Common myeloid progenitor, CD34-positive (primary cell): ENCODE data around the gene CFTR.

Experiments
- CTCF ChIA-PET: fragments of 350-600 bp; sonication (Branson Sonifier 250); formaldehyde crosslinking; loops from one replicate; lab custom pipeline; 2021; ENCODE audit warnings: antibody characterized with exemption; lab: Charles Lee
- POLR2A ChIA-PET: fragments of 350-600 bp; sonication (Branson Sonifier 250); formaldehyde crosslinking; loops from one replicate; lab custom pipeline; 2021; ENCODE audit warnings: antibody characterized with exemption; lab: Charles Lee
- DNase-seq, 3 donors: peaks; one replicate each; pipeline versions ENCODE4 v3.0.0 to v3.0.0-alpha.2; 2013
- H3K27ac ChIP-seq, 2 experiments: 1 replicate in 1 of 2; 2 replicates in 1 of 2; pipeline ENCODE4 v1.7.0; 2013; ENCODE audit warnings: inconsistent platforms in 2 of 2, low read length in 2 of 2, mild to moderate bottlenecking in 2 of 2, low read depth in 1 of 2, moderate library complexity in 1 of 2; ENCODE audit not compliant: severe bottlenecking in 2 of 2, insufficient read depth in 1 of 2, poor library complexity in 1 of 2
- H3K27me3 ChIP-seq, 5 experiments: replicated peaks in 2 of 5; 1 replicate in 3 of 5; 2 replicates in 2 of 5; pipeline versions ENCODE4 v1.6.1 to v1.7.0; 2013; ENCODE audit warnings: low read length in 4 of 5, mild to moderate bottlenecking in 2 of 5, moderate library complexity in 2 of 5, inconsistent platforms in 1 of 5; ENCODE audit not compliant: insufficient read depth in 5 of 5, control insufficient read depth in 4 of 5
- H3K36me3 ChIP-seq, 4 experiments: 1 replicate in 2 of 4; 2 replicates in 2 of 4; pipeline versions ENCODE4 v1.6.1 to v1.7.0; 2013; ENCODE audit warnings: low read length in 3 of 4, control low read depth in 1 of 4, mild to moderate bottlenecking in 1 of 4; ENCODE audit not compliant: control insufficient read depth in 4 of 4, insufficient read depth in 4 of 4
- H3K4me1 ChIP-seq, 4 experiments: 1 replicate in 3 of 4; 2 replicates in 1 of 4; pipeline versions ENCODE4 v1.6.1 to v1.7.1; 2013; ENCODE audit warnings: low read length in 3 of 4, mild to moderate bottlenecking in 3 of 4, control low read depth in 1 of 4, inconsistent platforms in 1 of 4, moderate library complexity in 1 of 4; ENCODE audit not compliant: control insufficient read depth in 4 of 4, insufficient read depth in 4 of 4; ENCODE audit errors: control extremely low read depth in 1 of 4
- H3K4me3 ChIP-seq, 7 experiments: 1 replicate in 4 of 7; 2 replicates in 3 of 7; pipeline versions ENCODE4 v1.5.1 to v1.7.0; 2013; ENCODE audit warnings: mild to moderate bottlenecking in 7 of 7, low read length in 6 of 7, moderate library complexity in 6 of 7, inconsistent platforms in 2 of 7, low read depth in 2 of 7, control low read depth in 1 of 7; ENCODE audit not compliant: insufficient read depth in 4 of 7, control insufficient read depth in 1 of 7; ENCODE audit errors: extremely low read depth in 1 of 7
- H3K9me3 ChIP-seq, 5 experiments: 1 replicate in 4 of 5; 2 replicates in 1 of 5; pipeline versions ENCODE4 v1.6.1 to v1.7.1; 2013; ENCODE audit warnings: low read length in 4 of 5, mild to moderate bottlenecking in 2 of 5, inconsistent platforms in 1 of 5, low read depth in 1 of 5, moderate library complexity in 1 of 5; ENCODE audit not compliant: control insufficient read depth in 4 of 5, insufficient read depth in 2 of 5; ENCODE audit errors: control extremely low read depth in 1 of 5
- WGBS: methylation state at CpG from one replicate; pipeline ENCODE4 v1.1.5; 2013; ENCODE audit not compliant: insufficient coverage; 5-methylcytosine and 5-hydroxymethylcytosine counted together

Gene CFTR

GRCh38 chr7:117630907-117631564 is 151.2 kb downstream of the CFTR start:
- Histone ChIP-seq H3K4me3 (no peak overlapping the region), H3K27ac (no peak overlapping the region), H3K27me3 (no peaks in the 10 kb centered on the region), H3K9me3 (peaks cover 0 to 1% (median 0%) of the 10 kb centered on the region in 5 experiments), H3K36me3 (no peaks in the 10 kb centered on the region), H3K4me1 (no peaks in the 10 kb centered on the region)
- no peak for DNase-seq
- ChIA-PET POLR2A (no interaction called here), CTCF (no interaction called here)
- WGBS, result 100% methylated on average over 1 of the region's 1 CpG

GRCh38 chr7:117631652-117632051 is 151.8 kb downstream of the CFTR start:
- 96% methylated on average over 3 of the region's 3 CpGs for WGBS

GRCh38 chr7:117637937-117638336 is 158.1 kb downstream of the CFTR start:
- Histone ChIP-seq H3K27me3 (no peaks in the 10 kb centered on the region), H3K9me3 (peaks cover 0 to 2% (median 0%) of the 10 kb centered on the region in 5 experiments), H3K27ac (no peak overlapping the region), H3K4me1 (no peaks in the 10 kb centered on the region), H3K4me3 (no peak overlapping the region), H3K36me3 (no peaks in the 10 kb centered on the region)
- DNase-seq, result no peak
- ChIA-PET CTCF (no interaction called here), POLR2A (no interaction called here)
- 100% methylated on average over 1 of the region's 2 CpGs for WGBS

More at GRCh38 chr7:117631652-117632051, 151.8 kb downstream of the CFTR start:
- H3K4me3 ChIP-seq, result no peak overlapping the region
- H3K27me3 ChIP-seq, result no peaks in the 10 kb centered on the region
- H3K4me1 ChIP-seq, result no peaks in the 10 kb centered on the region
- ChIA-PET POLR2A (no interaction called here), CTCF (interaction anchor here (0.6 kb wide), 1 partner anchor 29 kb away, joined by 3 read pairs; no protein-coding TSS in a partner anchor)
- no peak overlapping the region for H3K27ac ChIP-seq
- H3K9me3 ChIP-seq, result peaks cover 0 to 1% (median 0%) of the 10 kb centered on the region in 5 experiments
- no peaks in the 10 kb centered on the region for H3K36me3 ChIP-seq
- no peak for DNase-seq

GRCh38 chr7:117639966-117640365 is 160.1 kb downstream of the CFTR start:
- H3K4me1 ChIP-seq, result no peaks in the 10 kb centered on the region
- no peak overlapping the region for H3K4me3 ChIP-seq
- DNase-seq, result no peak
- no CpG with 5 or more reads among the region's 2 CpGs for WGBS
- no peak overlapping the region for H3K27ac ChIP-seq
- ChIA-PET CTCF (interaction anchor here (0.6 kb wide), 1 partner anchor 14 kb away, joined by 3 read pairs; no protein-coding TSS in a partner anchor), POLR2A (no interaction called here)
- no peaks in the 10 kb centered on the region for H3K36me3 ChIP-seq
- peaks cover 0 to 2% (median 0%) of the 10 kb centered on the region in 5 experiments for H3K9me3 ChIP-seq
- no peaks in the 10 kb centered on the region for H3K27me3 ChIP-seq

GRCh38 chr7:117640465-117640864 is 160.6 kb downstream of the CFTR start:
- no peaks in the 10 kb centered on the region for H3K36me3 ChIP-seq
- CTCF ChIA-PET, result interaction anchor here (0.6 kb wide), 1 partner anchor 14 kb away, joined by 3 read pairs; no protein-coding TSS in a partner anchor
- no peaks in the 10 kb centered on the region for H3K27me3 ChIP-seq
- POLR2A ChIA-PET, result no interaction called here
- H3K9me3 ChIP-seq, result peaks cover 0 to 2% (median 0%) of the 10 kb centered on the region in 5 experiments
- no peak overlapping the region for H3K27ac ChIP-seq
- no peaks in the 10 kb centered on the region for H3K4me1 ChIP-seq
- H3K4me3 ChIP-seq, result no peak overlapping the region
- DNase-seq, result no peak

- no peak for DNase-seq
- Histone ChIP-seq H3K9me3 (no peaks in the 10 kb centered on the region), H3K27me3 (no peaks in the 10 kb centered on the region), H3K36me3 (no peaks in the 10 kb centered on the region), H3K27ac (no peak overlapping the region), H3K4me1 (no peaks in the 10 kb centered on the region), H3K4me3 (no peak overlapping the region)
- POLR2A ChIA-PET, result no interaction called here
- CTCF ChIA-PET, result interaction anchor here (1.1 kb wide), 1 partner anchor 13 kb away, joined by 3 read pairs; no protein-coding TSS in a partner anchor
These were observed 165.8 kb downstream of the CFTR start for GRCh38 chr7:117645481-117646165.

GRCh38 chr7:117648203-117648866 is 168.5 kb downstream of the CFTR start:
- WGBS, result 100% methylated on average over 4 of the region's 5 CpGs
- Histone ChIP-seq H3K36me3 (no peaks in the 10 kb centered on the region), H3K4me1 (no peaks in the 10 kb centered on the region), H3K27ac (no peak overlapping the region), H3K4me3 (no peak overlapping the region), H3K9me3 (no peaks in the 10 kb centered on the region), H3K27me3 (peaks cover 0 to 2% (median 0%) of the 10 kb centered on the region in 5 experiments)
- ChIA-PET CTCF (no interaction called here), POLR2A (no interaction called here)
- DNase-seq, result no peak
